HepG2 (cell line): ENCODE results near the gene COLQ. TPM values are rescaled to one million over a fixed set of nuclear protein-coding genes. Genes with fewer than 3 reads are reported as not detected.
"Not testable (repeated sequence)": the region's sequence is repeated elsewhere in the genome, so short reads cannot be mapped to it uniquely, and the experiment has no call there.

Experiments used
- ATAC-seq: fragments of 200-7000 bp; cut with Tn5 transposase; 3 replicates; pipeline ENCODE4 v1.9.1; 2020; ENCODE audit warnings: mild to moderate bottlenecking, moderate library complexity
- BruUV-seq: library from RNA; stranded (reverse); fragments of 400-500 nt; replicated peaks from 2 replicates; lab custom pipeline; 2021; lab: Mats Ljungman, UMichigan
- CTCF ChIA-PET: fragments of 300-600 bp; formaldehyde crosslinking; extraction: SDS; loops from one replicate; lab custom pipeline; 2021; ENCODE audit warnings: low total read pairs, inconsistent platforms, low intra/inter-chr PET ratio; lab: Yijun Ruan, JAX
- POLR2A ChIA-PET: fragments of 350-600 bp; sonication (Branson Sonifier 250); formaldehyde crosslinking; loops from one replicate; lab custom pipeline; 2020; ENCODE audit warnings: antibody characterized with exemption, inconsistent platforms; lab: Yijun Ruan, JAX
- DNase-seq: peaks from one replicate; pipeline ENCODE4 v3.0.0-alpha.2; 2015; ENCODE audit warnings: low spot score
- FAIRE-seq: peaks from 3 replicates; lab custom pipeline; 2011; peaks lifted over from hg19 to GRCh38; lab: Jason Lieb, UNC
- H2AFZ ChIP-seq: one replicate; pipeline ENCODE4 v1.6.1; 2011; ENCODE audit warnings: low read length, inconsistent platforms
- H3K27ac ChIP-seq: fragments of 300-600 bp; 3 replicates; pipeline ENCODE4 v1.8.0; 2011; ENCODE audit warnings: mixed run types, mild to moderate bottlenecking, mixed read lengths, low read length, inconsistent platforms; ENCODE audit not compliant: insufficient read depth; ENCODE audit errors: extremely low read length
- H3K27me3 ChIP-seq, 2 experiments: fragments of 200-600 bp in 1 of 2; 2 replicates in 1 of 2; 3 replicates in 1 of 2; pipeline versions ENCODE4 v1.6.0 to v1.8.0; 2011; ENCODE audit warnings: low read length in 2 of 2, mild to moderate bottlenecking in 2 of 2, moderate library complexity in 2 of 2, inconsistent platforms in 1 of 2; ENCODE audit not compliant: insufficient read depth in 2 of 2, control insufficient read depth in 1 of 2
- H3K36me3 ChIP-seq, 2 experiments: fragments of 200-600 bp in 1 of 2; replicated peaks in 1 of 2; 2 replicates in 1 of 2; 3 replicates in 1 of 2; pipeline versions ENCODE4 v1.5.1 to v1.8.0; 2011; ENCODE audit warnings: low read length in 2 of 2, inconsistent platforms in 1 of 2; ENCODE audit not compliant: insufficient read depth in 2 of 2, control insufficient read depth in 1 of 2
- H3K4me1 ChIP-seq: 2 replicates; pipeline ENCODE4 v1.5.1; 2012; ENCODE audit warnings: low read length, inconsistent platforms; ENCODE audit not compliant: insufficient read depth
- H3K4me2 ChIP-seq: 2 replicates; pipeline ENCODE4 v1.6.0; 2011; ENCODE audit warnings: low read depth, low read length, inconsistent platforms
- H3K4me3 ChIP-seq, 3 experiments: fragments of 200-600 bp in 1 of 3; sonication (generic), shearing (Covaris generic) in 1 of 3; replicated peaks in 1 of 3; 2 replicates each; pipeline ENCODE4 v1.5.1; 2011 to 2016; ENCODE audit warnings: low read length in 3 of 3, inconsistent platforms in 2 of 3, low read depth in 2 of 3, mild to moderate bottlenecking in 2 of 3, control low read depth in 1 of 3, mixed read lengths in 1 of 3; ENCODE audit not compliant: insufficient read depth in 1 of 3
- H3K79me2 ChIP-seq: one replicate; pipeline ENCODE4 v1.6.1; 2011; ENCODE audit warnings: low read length, inconsistent platforms; ENCODE audit not compliant: insufficient read depth
- H3K9ac ChIP-seq: 2 replicates; pipeline ENCODE4 v1.6.0; 2011; ENCODE audit warnings: mild to moderate bottlenecking, low read depth, low read length, inconsistent platforms; ENCODE audit not compliant: insufficient read depth
- H3K9me3 ChIP-seq: 2 replicates; pipeline ENCODE4 v1.5.1; 2012; ENCODE audit warnings: mild to moderate bottlenecking, low read length
- H4K20me1 ChIP-seq: 2 replicates; pipeline ENCODE4 v1.6.0; 2011; ENCODE audit warnings: inconsistent platforms, mild to moderate bottlenecking, low read length, moderate library complexity; ENCODE audit not compliant: insufficient read depth
- FOXA1 ChIP-seq, 2 experiments: fragments of 450-650 bp in 1 of 2; sonication (generic) in 1 of 2; formaldehyde crosslinking in 1 of 2; IDR thresholded peaks; 2 replicates each; pipeline versions ENCODE4 v1.4.0 to v1.6.1; 2016 to 2020; ENCODE audit warnings: missing genetic modification reagents in 1 of 2
- PTBP1 ChIP-seq: fragments of 200-400 bp; formaldehyde crosslinking; IDR thresholded peaks from 2 replicates; pipeline ENCODE4 v1.6.1; 2018; ENCODE audit warnings: low read length, low read depth; ENCODE audit not compliant: poor library complexity, severe bottlenecking
- SP4 ChIP-seq: sonication (generic); formaldehyde crosslinking; IDR thresholded peaks from 2 replicates; pipeline ENCODE4 v1.8.1; 2023; ENCODE audit warnings: mild to moderate bottlenecking, missing genetic modification reagents
- ZNF569 ChIP-seq: sonication (generic); formaldehyde crosslinking; IDR thresholded peaks from 2 replicates; pipeline ENCODE4 v1.5.0; 2020; ENCODE audit warnings: mild to moderate bottlenecking, missing genetic modification reagents, moderate library complexity, borderline replicate concordance
- WGBS: methylation state at CpG from one replicate; pipeline ENCODE4 v1.1.6; 2017; ENCODE audit warnings: low lambda C conversion rate; 5-methylcytosine and 5-hydroxymethylcytosine counted together
- in situ Hi-C: cut with HindIII; loops from 2 replicates; pipeline ENCODE4 v1.10.0; 2017; ENCODE audit warnings: low pct_unique_long_range_greater_than_20kb; ENCODE audit not compliant: extremely low pct_ligation_motif_present
- intact Hi-C: fragments of 100-400 bp; cut with micrococcal nuclease; formaldehyde crosslinking; loops from one replicate; pipeline ENCODE4 v1.10.0; 2022; ENCODE audit not compliant: unreplicated experiment
- polyA plus RNA-seq, 8 experiments: library from polyadenylated mRNA; depleted of rRNA in 3 of 8; stranded (reverse) in 7 of 8; unstranded in 1 of 8; fragments of >200 nt; fragmentation: Illumina TruSeq in 4 of 8; extraction: Trizol in 4 of 8; gene quantifications; 2 replicates each; pipeline versions ENCODE4 v1.2.1 to v1.2.3, GENCODE V29; 2011 to 2016; ENCODE audit warnings: low read depth in 4 of 8, missing spikeins in 1 of 8, mixed read lengths in 1 of 8; ENCODE audit not compliant: insufficient read depth in 1 of 8
- total RNA-seq, 5 experiments: library from RNA; depleted of rRNA; stranded (reverse); fragments of >200 nt; fragmentation: Illumina TruSeq; extraction: Trizol; gene quantifications; 2 replicates each; pipeline ENCODE4 v1.2.3, GENCODE V29; 2016; ENCODE audit warnings: low read depth in 1 of 5
- TF ChIP-seq, protein P1 (sequence below): sonication (generic); formaldehyde crosslinking; IDR thresholded peaks from 2 replicates; pipeline ENCODE4 v1.8.1; 2022; ENCODE audit warnings: low read depth, mild to moderate bottlenecking, missing genetic modification reagents

The COLQ gene
- total and polyA plus RNA-seq, 2 of the 13 experiments (the other 11 are each of a cell fraction or from before 2014, with no cell fraction given), result 0.31 to 0.46 TPM

DNA sequence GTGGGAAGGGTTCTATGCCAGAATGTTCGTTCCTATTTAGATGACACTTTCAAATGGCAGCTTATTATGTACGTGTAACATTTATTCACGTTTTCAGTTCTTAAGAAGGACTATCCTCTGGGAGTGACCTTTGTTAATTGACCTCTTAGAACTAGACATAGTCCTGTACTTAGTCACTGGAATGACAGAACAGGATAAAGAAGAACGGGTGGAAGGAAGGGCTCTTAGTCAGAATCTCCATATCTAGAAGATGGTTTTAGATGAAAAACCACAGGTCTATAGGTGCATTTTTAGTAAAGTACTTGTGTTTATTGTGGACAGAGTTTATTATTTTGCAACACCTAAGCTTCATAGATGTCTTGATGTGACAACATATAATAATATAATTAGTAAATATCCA, 100.6 kb downstream of the COLQ start:
- no peak for FAIRE-seq
- no peaks in the 10 kb centered on the region for H3K27me3 ChIP-seq
- CTCF ChIA-PET, result no interaction called here
- 96% methylated on average over 4 of the region's 4 CpGs for WGBS
- no peak for DNase-seq
- no TSS peak for BruUV-seq
- H3K79me2 ChIP-seq, result peaks cover 7% of the 10 kb centered on the region
- H3K27ac ChIP-seq, result no peak overlapping the region
- POLR2A ChIA-PET, result no interaction called here
- in situ Hi-C loops (no loop called here), intact Hi-C loops (no loop called here)
- H4K20me1 ChIP-seq, result no peaks in the 10 kb centered on the region
- H2AFZ ChIP-seq, result no peak overlapping the region
- no peak for TF ChIP-seq FOXA1 (IDR thresholded peaks at IDR 0.05)
- no peak for TF ChIP-seq FOXA1 (CRISPR knock-in tag; IDR thresholded peaks at IDR 0.05)
- TF ChIP-seq PTBP1, result no peak
- TF ChIP-seq SP4 (CRISPR knock-in tag), result no peak
- TF ChIP-seq, protein P1, sequence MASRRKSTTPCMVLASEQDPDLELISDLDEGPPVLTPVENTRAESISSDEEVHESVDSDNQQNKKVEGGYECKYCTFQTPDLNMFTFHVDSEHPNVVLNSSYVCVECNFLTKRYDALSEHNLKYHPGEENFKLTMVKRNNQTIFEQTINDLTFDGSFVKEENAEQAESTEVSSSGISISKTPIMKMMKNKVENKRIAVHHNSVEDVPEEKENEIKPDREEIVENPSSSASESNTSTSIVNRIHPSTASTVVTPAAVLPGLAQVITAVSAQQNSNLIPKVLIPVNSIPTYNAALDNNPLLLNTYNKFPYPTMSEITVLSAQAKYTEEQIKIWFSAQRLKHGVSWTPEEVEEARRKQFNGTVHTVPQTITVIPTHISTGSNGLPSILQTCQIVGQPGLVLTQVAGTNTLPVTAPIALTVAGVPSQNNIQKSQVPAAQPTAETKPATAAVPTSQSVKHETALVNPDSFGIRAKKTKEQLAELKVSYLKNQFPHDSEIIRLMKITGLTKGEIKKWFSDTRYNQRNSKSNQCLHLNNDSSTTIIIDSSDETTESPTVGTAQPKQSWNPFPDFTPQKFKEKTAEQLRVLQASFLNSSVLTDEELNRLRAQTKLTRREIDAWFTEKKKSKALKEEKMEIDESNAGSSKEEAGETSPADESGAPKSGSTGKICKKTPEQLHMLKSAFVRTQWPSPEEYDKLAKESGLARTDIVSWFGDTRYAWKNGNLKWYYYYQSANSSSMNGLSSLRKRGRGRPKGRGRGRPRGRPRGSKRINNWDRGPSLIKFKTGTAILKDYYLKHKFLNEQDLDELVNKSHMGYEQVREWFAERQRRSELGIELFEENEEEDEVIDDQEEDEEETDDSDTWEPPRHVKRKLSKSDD (CRISPR knock-in tag), result no peak
- no peak for TF ChIP-seq ZNF569
- no peak overlapping the region for H3K9ac ChIP-seq
- no peak overlapping the region for H3K4me2 ChIP-seq
- ATAC-seq, result no peak
- peaks cover 4% of the 10 kb centered on the region for H3K4me1 ChIP-seq
- H3K4me3 ChIP-seq, result no peak overlapping the region
- H3K9me3 ChIP-seq, result no peaks in the 10 kb centered on the region
- peaks cover 10 to 18% of the 10 kb centered on the region in 2 experiments; a peak in 4 of 5 replicates for H3K36me3 ChIP-seq

DNA sequence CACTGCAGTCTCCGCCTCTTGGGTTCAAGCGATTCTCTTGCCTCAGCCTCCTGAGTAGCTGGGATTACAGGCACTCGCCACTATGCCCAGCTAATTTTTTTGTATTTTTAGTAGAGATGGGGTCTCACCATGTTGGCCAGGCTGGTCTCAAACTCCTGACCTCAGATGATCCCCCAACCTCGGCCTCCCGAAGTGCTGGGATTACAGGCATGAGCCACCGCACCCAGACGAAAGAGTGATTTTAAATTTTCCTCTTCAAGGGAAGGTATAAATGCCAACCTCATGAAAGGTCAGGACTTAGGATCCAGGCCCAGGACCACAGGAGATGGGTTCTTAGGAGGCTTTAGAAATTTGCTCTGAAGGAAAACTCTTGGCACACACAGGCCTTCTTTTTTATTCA, 110.5 kb downstream of the COLQ start:
- H2AFZ ChIP-seq, ATAC-seq, in situ Hi-C loops, DNase-seq, CTCF ChIA-PET, H3K9me3 ChIP-seq, H3K79me2 ChIP-seq, FAIRE-seq, H3K9ac ChIP-seq, H3K4me3 ChIP-seq, intact Hi-C loops, BruUV-seq, H3K27me3 ChIP-seq, H3K4me1 ChIP-seq, H4K20me1 ChIP-seq, H3K4me2 ChIP-seq, H3K27ac ChIP-seq, POLR2A ChIA-PET: not testable (repeated sequence)
- H3K36me3 ChIP-seq, result peaks cover 9 to 43% of the 10 kb centered on the region in 2 experiments; a peak in 4 of 5 replicates
- 95% methylated on average over 7 of the region's 7 CpGs for WGBS
